SK-N-SH treated with all-trans-retinoic acid at 6 μM for 48 hours (cell line): Measurements from ENCODE around the gene GDI2.

Experiments
- CREB5 ChIP-seq: fragments of 250-450 bp; sonication (Bioruptor Pico); IDR thresholded peaks from 2 replicates; pipeline ENCODE4 v1.5.1; 2020; ENCODE audit warnings: low read depth, mild to moderate bottlenecking, moderate library complexity
- PATZ1 ChIP-seq: fragments of 250-450 bp; sonication (Bioruptor Pico); IDR thresholded peaks from 2 replicates; pipeline ENCODE4 v1.8.0; 2020; ENCODE audit warnings: mild to moderate bottlenecking, moderate library complexity, borderline replicate concordance
- TOX ChIP-seq: fragments of 250-450 bp; sonication (Bioruptor Pico); IDR thresholded peaks from 2 replicates; pipeline ENCODE4 v1.8.0; 2021; ENCODE audit warnings: mild to moderate bottlenecking, moderate library complexity, borderline replicate concordance
- ZNF8 ChIP-seq: fragments of 450-650 bp; formaldehyde crosslinking; IDR thresholded peaks from 2 replicates; pipeline ENCODE4 v1.5.0; 2020; ENCODE audit warnings: mild to moderate bottlenecking, moderate library complexity

DNA sequence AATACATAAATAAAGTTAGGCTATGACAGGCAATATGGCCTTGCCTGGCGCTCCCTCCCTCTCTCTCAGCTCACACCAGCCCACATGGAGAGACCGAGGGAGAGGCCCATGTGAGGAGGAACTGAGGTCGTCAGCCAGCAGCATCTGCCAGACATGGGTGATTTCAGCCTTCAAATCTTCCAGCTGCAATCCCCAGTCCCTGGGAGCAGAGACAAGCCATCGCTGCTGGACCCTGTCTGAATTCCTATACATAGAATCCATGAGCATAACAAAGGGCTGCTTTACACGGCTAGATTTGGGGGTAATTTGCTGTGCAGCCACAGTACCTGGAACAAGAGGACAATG lies 40.9 kb upstream of the GDI2 start:
- TF ChIP-seq PATZ1 (CRISPR knock-in tag) (no peak), CREB5 (no peak), TOX (CRISPR knock-in tag) (no peak), ZNF8 (CRISPR knock-in tag) (no peak)
